HepG2 (cell line): ENCODE results near the gene GNG10. TPM values are rescaled to one million over a fixed set of nuclear protein-coding genes. Genes with fewer than 3 reads are reported as not detected.

Source experiments
- ATM ChIP-seq: fragments of 450-650 bp; IDR thresholded peaks from 2 replicates; pipeline ENCODE4 v1.7.1; 2017; ENCODE audit warnings: mild to moderate bottlenecking, borderline replicate concordance
- MTA1 ChIP-seq: sonication (generic); formaldehyde crosslinking; IDR thresholded peaks from 2 replicates; pipeline ENCODE4 v1.4.0; 2020; ENCODE audit warnings: missing genetic modification reagents, mild to moderate bottlenecking, borderline replicate concordance
- RFX5 ChIP-seq: IDR thresholded peaks from 2 replicates; pipeline ENCODE4 v1.6.1; 2011; ENCODE audit warnings: low read depth, low read length, improper control_type of control experiment
- RXRA ChIP-seq: sonication (generic); formaldehyde crosslinking; IDR thresholded peaks from 2 replicates; pipeline ENCODE4 v1.5.1; 2020; ENCODE audit warnings: missing genetic modification reagents
- SAP130 ChIP-seq: IDR thresholded peaks from 2 replicates; pipeline ENCODE4 v1.6.1; 2016; ENCODE audit warnings: low read depth
- SNAI1 ChIP-seq: sonication (generic); formaldehyde crosslinking; IDR thresholded peaks from 2 replicates; pipeline ENCODE4 v1.5.0; 2020; ENCODE audit warnings: mild to moderate bottlenecking, missing genetic modification reagents, borderline replicate concordance
- STAG1 ChIP-seq: sonication (generic); formaldehyde crosslinking; IDR thresholded peaks from 2 replicates; pipeline ENCODE4 v1.4.0; 2020; ENCODE audit warnings: missing genetic modification reagents
- ZBTB20 ChIP-seq: sonication (generic); formaldehyde crosslinking; IDR thresholded peaks from 2 replicates; pipeline ENCODE4 v1.8.1; 2023; ENCODE audit warnings: missing genetic modification reagents, low read depth, mild to moderate bottlenecking, borderline replicate concordance
- ZFP36L2 ChIP-seq: sonication (generic); formaldehyde crosslinking; IDR thresholded peaks from 2 replicates; pipeline ENCODE4 v1.4.0; 2020; ENCODE audit warnings: missing genetic modification reagents
- ZNF207 ChIP-seq: fragments of 450-650 bp; IDR thresholded peaks from 2 replicates; pipeline ENCODE4 v1.6.1; 2016; ENCODE audit warnings: antibody characterized with exemption, borderline replicate concordance
- ZNF547 ChIP-seq: sonication (generic); formaldehyde crosslinking; IDR thresholded peaks from 2 replicates; pipeline ENCODE4 v1.5.1; 2020; ENCODE audit warnings: mild to moderate bottlenecking, missing genetic modification reagents
- ZNF562 ChIP-seq: sonication (generic); formaldehyde crosslinking; IDR thresholded peaks from 2 replicates; pipeline ENCODE4 v1.8.0; 2022; ENCODE audit warnings: missing genetic modification reagents, borderline replicate concordance
- ZNF615 ChIP-seq: sonication (generic); formaldehyde crosslinking; IDR thresholded peaks from 2 replicates; pipeline ENCODE4 v1.5.0; 2020; ENCODE audit warnings: mild to moderate bottlenecking, missing genetic modification reagents, borderline replicate concordance
- polyA plus RNA-seq, 8 experiments: library from polyadenylated mRNA; depleted of rRNA in 3 of 8; stranded (reverse) in 7 of 8; unstranded in 1 of 8; fragments of >200 nt; fragmentation: Illumina TruSeq in 4 of 8; extraction: Trizol in 4 of 8; gene quantifications; 2 replicates each; pipeline versions ENCODE4 v1.2.1 to v1.2.3, GENCODE V29; 2011 to 2016; ENCODE audit warnings: low read depth in 4 of 8, missing spikeins in 1 of 8, mixed read lengths in 1 of 8; ENCODE audit not compliant: insufficient read depth in 1 of 8
- total RNA-seq, 5 experiments: library from RNA; depleted of rRNA; stranded (reverse); fragments of >200 nt; fragmentation: Illumina TruSeq; extraction: Trizol; gene quantifications; 2 replicates each; pipeline ENCODE4 v1.2.3, GENCODE V29; 2016; ENCODE audit warnings: low read depth in 1 of 5
- TF ChIP-seq, protein P1 (sequence below): sonication (generic); formaldehyde crosslinking; conservative IDR thresholded peaks from 2 replicates; pipeline ENCODE4 v1.8.0; 2022; ENCODE audit warnings: mild to moderate bottlenecking, moderate library complexity, missing genetic modification reagents
- TF ChIP-seq, protein P2 (sequence below): sonication (generic); formaldehyde crosslinking; IDR thresholded peaks from 2 replicates; pipeline ENCODE4 v1.4.0; 2020; ENCODE audit warnings: missing genetic modification reagents, borderline replicate concordance
- TF ChIP-seq, protein P3 (sequence below): sonication (generic); formaldehyde crosslinking; IDR thresholded peaks from 2 replicates; pipeline ENCODE4 v1.5.0; 2020; ENCODE audit warnings: mild to moderate bottlenecking, missing genetic modification reagents, borderline replicate concordance
- TF ChIP-seq, protein P4 (sequence below): IDR thresholded peaks from 2 replicates; pipeline ENCODE4 v1.6.1; 2016; ENCODE audit warnings: low read depth, control low read depth
- TF ChIP-seq, protein P5 (sequence below): IDR thresholded peaks from 2 replicates; pipeline ENCODE4 v1.6.1; 2016; ENCODE audit warnings: mild to moderate bottlenecking

The GNG10 gene
- total and polyA plus RNA-seq, 2 of the 13 experiments (the other 11 are each of a cell fraction or from before 2014, with no cell fraction given) = 29.8 to 32.4 TPM

GRCh38 chr9:111678293-111678692 is 16.9 kb downstream of the GNG10 start (continued):
- TF ChIP-seq, protein P1, sequence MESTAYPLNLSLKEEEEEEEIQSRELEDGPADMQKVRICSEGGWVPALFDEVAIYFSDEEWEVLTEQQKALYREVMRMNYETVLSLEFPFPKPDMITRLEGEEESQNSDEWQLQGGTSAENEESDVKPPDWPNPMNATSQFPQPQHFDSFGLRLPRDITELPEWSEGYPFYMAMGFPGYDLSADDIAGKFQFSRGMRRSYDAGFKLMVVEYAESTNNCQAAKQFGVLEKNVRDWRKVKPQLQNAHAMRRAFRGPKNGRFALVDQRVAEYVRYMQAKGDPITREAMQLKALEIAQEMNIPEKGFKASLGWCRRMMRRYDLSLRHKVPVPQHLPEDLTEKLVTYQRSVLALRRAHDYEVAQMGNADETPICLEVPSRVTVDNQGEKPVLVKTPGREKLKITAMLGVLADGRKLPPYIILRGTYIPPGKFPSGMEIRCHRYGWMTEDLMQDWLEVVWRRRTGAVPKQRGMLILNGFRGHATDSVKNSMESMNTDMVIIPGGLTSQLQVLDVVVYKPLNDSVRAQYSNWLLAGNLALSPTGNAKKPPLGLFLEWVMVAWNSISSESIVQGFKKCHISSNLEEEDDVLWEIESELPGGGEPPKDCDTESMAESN (CRISPR knock-in tag) = 0 out of 2 replicates have a peak, but pooled peaks have one; percentile 16
- TF ChIP-seq ZFP36L2 (CRISPR knock-in tag) = no peak
- no peak for TF ChIP-seq ZNF562 (CRISPR knock-in tag)
- TF ChIP-seq ZBTB20 (CRISPR knock-in tag) = no peak
- no peak for TF ChIP-seq STAG1 (CRISPR knock-in tag)
- no peak for TF ChIP-seq ATM
- TF ChIP-seq RFX5 = no peak
- TF ChIP-seq SAP130 (CRISPR knock-in tag) = 0 out of 2 replicates have a peak, but pooled peaks have one; percentile 38
- TF ChIP-seq MTA1 (CRISPR knock-in tag) = no peak
- TF ChIP-seq, protein P2, sequence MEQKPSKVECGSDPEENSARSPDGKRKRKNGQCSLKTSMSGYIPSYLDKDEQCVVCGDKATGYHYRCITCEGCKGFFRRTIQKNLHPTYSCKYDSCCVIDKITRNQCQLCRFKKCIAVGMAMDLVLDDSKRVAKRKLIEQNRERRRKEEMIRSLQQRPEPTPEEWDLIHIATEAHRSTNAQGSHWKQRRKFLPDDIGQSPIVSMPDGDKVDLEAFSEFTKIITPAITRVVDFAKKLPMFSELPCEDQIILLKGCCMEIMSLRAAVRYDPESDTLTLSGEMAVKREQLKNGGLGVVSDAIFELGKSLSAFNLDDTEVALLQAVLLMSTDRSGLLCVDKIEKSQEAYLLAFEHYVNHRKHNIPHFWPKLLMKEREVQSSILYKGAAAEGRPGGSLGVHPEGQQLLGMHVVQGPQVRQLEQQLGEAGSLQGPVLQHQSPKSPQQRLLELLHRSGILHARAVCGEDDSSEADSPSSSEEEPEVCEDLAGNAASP (CRISPR knock-in tag) = no peak
- TF ChIP-seq, protein P3, sequence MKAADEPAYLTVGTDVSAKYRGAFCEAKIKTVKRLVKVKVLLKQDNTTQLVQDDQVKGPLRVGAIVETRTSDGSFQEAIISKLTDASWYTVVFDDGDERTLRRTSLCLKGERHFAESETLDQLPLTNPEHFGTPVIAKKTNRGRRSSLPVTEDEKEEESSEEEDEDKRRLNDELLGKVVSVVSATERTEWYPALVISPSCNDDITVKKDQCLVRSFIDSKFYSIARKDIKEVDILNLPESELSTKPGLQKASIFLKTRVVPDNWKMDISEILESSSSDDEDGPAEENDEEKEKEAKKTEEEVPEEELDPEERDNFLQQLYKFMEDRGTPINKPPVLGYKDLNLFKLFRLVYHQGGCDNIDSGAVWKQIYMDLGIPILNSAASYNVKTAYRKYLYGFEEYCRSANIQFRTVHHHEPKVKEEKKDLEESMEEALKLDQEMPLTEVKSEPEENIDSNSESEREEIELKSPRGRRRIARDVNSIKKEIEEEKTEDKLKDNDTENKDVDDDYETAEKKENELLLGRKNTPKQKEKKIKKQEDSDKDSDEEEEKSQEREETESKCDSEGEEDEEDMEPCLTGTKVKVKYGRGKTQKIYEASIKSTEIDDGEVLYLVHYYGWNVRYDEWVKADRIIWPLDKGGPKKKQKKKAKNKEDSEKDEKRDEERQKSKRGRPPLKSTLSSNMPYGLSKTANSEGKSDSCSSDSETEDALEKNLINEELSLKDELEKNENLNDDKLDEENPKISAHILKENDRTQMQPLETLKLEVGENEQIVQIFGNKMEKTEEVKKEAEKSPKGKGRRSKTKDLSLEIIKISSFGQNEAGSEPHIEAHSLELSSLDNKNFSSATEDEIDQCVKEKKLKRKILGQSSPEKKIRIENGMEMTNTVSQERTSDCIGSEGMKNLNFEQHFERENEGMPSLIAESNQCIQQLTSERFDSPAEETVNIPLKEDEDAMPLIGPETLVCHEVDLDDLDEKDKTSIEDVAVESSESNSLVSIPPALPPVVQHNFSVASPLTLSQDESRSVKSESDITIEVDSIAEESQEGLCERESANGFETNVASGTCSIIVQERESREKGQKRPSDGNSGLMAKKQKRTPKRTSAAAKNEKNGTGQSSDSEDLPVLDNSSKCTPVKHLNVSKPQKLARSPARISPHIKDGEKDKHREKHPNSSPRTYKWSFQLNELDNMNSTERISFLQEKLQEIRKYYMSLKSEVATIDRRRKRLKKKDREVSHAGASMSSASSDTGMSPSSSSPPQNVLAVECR (CRISPR knock-in tag) = no peak; the same call in 1 of the 2 replicates
- peak; percentile 49 for TF ChIP-seq RXRA
- TF ChIP-seq ZNF547 (CRISPR knock-in tag) = no peak
- no peak for TF ChIP-seq SNAI1 (CRISPR knock-in tag)
- TF ChIP-seq, protein P4, sequence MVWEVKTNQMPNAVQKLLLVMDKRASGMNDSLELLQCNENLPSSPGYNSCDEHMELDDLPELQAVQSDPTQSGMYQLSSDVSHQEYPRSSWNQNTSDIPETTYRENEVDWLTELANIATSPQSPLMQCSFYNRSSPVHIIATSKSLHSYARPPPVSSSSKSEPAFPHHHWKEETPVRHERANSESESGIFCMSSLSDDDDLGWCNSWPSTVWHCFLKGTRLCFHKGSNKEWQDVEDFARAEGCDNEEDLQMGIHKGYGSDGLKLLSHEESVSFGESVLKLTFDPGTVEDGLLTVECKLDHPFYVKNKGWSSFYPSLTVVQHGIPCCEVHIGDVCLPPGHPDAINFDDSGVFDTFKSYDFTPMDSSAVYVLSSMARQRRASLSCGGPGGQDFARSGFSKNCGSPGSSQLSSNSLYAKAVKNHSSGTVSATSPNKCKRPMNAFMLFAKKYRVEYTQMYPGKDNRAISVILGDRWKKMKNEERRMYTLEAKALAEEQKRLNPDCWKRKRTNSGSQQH (CRISPR knock-in tag) = no peak
- TF ChIP-seq, protein P5, sequence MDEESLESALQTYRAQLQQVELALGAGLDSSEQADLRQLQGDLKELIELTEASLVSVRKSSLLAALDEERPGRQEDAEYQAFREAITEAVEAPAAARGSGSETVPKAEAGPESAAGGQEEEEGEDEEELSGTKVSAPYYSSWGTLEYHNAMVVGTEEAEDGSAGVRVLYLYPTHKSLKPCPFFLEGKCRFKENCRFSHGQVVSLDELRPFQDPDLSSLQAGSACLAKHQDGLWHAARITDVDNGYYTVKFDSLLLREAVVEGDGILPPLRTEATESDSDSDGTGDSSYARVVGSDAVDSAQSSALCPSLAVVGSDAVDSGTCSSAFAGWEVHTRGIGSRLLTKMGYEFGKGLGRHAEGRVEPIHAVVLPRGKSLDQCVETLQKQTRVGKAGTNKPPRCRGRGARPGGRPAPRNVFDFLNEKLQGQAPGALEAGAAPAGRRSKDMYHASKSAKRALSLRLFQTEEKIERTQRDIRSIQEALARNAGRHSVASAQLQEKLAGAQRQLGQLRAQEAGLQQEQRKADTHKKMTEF (CRISPR knock-in tag) = peak; percentile 20; the same call in 1 of the 2 replicates
- TF ChIP-seq ZNF207 = no peak
- TF ChIP-seq ZNF615 (CRISPR knock-in tag) = no peak
